Measurements from ENCODE around the gene MYO5B. TPM values are rescaled to one million over a fixed set of nuclear protein-coding genes. Genes with fewer than 3 reads are reported as not detected.
A peak's percentile ranks its signal among the peaks of the same experiment; 100 is the strongest.

Gene MYO5B
- total and polyA plus RNA-seq, 10 of the 15 experiments (the other 5 are each of a cell fraction or from before 2014, with no cell fraction given), result 2.5 to 4.5 (median 3.3) TPM

GRCh38 chr18:49949951-49950395 is 245.0 kb downstream of the MYO5B start:
- no peak for DNase-seq (ENCODE audit: low read depth, low spot score)
- no peaks in the 10 kb centered on the region for H3K36me3 ChIP-seq (ENCODE audit: control insufficient read depth in 2 of 2, insufficient read depth in 2 of 2, low read length in 1 of 2)
- H3K4me1 ChIP-seq (ENCODE audit: control insufficient read depth, insufficient read depth, low read length), result no peaks in the 10 kb centered on the region
- no peak overlapping the region for H3K4me2 ChIP-seq (ENCODE audit: control insufficient read depth, insufficient read depth)
- H2AFZ ChIP-seq (ENCODE audit: control insufficient read depth, low read depth, low read length), result no peak overlapping the region
- no peak overlapping the region for H3K27ac ChIP-seq (ENCODE audit: control insufficient read depth, insufficient read depth)
- no peak for FAIRE-seq
- ATAC-seq, result peak; percentile 36
- no peaks in the 10 kb centered on the region for H3K9me3 ChIP-seq (replicated peaks; ENCODE audit: control insufficient read depth, insufficient read depth, low read length)
- H3K4me3 ChIP-seq, result no peak overlapping the region
- RAD21 ChIA-PET (ENCODE audit: unreplicated experiment), result interaction anchor here (1.8 kb wide), 1 partner anchor 18 kb away, joined by 4 read pairs; no protein-coding TSS in a partner anchor
- SMC1A ChIA-PET (ENCODE audit: uncharacterized antibody, unreplicated experiment), result interaction anchor here (0.6 to 2.3 kb wide), 7 partner anchors 9 to 407 kb away, joined by 3 to 12 read pairs (median 4); no protein-coding TSS in a partner anchor
- TF ChIP-seq HSF1 (IDR thresholded peaks at IDR 0.05; ENCODE audit: low read depth, low read length) (no peak), IKZF1 (conservative IDR thresholded peaks at IDR 0.05) (0 out of 2 replicates have a peak, but pooled peaks have one; percentile 13), NFXL1 (IDR thresholded peaks at IDR 0.05; ENCODE audit: borderline replicate concordance) (no peak)
- H3K9ac ChIP-seq (ENCODE audit: control insufficient read depth, insufficient read depth, low read length), result no peak overlapping the region
- CTCF ChIA-PET, result interaction anchor here (0.6 to 1.6 kb wide), 4 partner anchors 41 to 441 kb away, joined by 3 to 4 read pairs (median 4); no protein-coding TSS in a partner anchor
- H3K79me2 ChIP-seq (ENCODE audit: control insufficient read depth, insufficient read depth, low read length), result no peaks in the 10 kb centered on the region
- POLR2A ChIA-PET, result interaction anchor here (1.2 kb wide), 1 partner anchor 17 kb away, joined by 4 read pairs; no protein-coding TSS in a partner anchor
- 0% methylated on average over 2 of the region's 2 CpGs for WGBS (ENCODE audit: insufficient coverage, insufficient replicate concordance, low lambda C conversion rate, missing lambda C conversion rate)
- in situ Hi-C loops (cut with MboI) (no loop called here), intact Hi-C loops (cut with micrococcal nuclease; ENCODE audit: unreplicated experiment) (loop anchor here (10.0 kb wide), 1 partner anchor 255 kb away; no protein-coding TSS in a partner anchor)
- no TSS peak for BruUV-seq (replicated peaks)
- H3K27me3 ChIP-seq (replicated peaks in 1 of 2; ENCODE audit: control insufficient read depth in 2 of 2, insufficient read depth in 2 of 2, low read length in 1 of 2), result peaks cover 0 to 2% of the 10 kb centered on the region in 2 experiments; a peak in 2 of 4 replicates
- H4K20me1 ChIP-seq (ENCODE audit: control insufficient read depth, insufficient read depth), result no peaks in the 10 kb centered on the region

GRCh38 chr18:49948975-49949374 is 246.0 kb downstream of the MYO5B start:
- in situ Hi-C loops (cut with MboI), result no loop called here
- intact Hi-C loops (cut with micrococcal nuclease; ENCODE audit: unreplicated experiment), result loop anchor here (10.0 kb wide), 1 partner anchor 256 kb away; no protein-coding TSS in a partner anchor
- WGBS (ENCODE audit: insufficient coverage, insufficient replicate concordance, low lambda C conversion rate, missing lambda C conversion rate), result 19% methylated on average over 1 of the region's 1 CpG
- TF ChIP-seq TCF12 (IDR thresholded peaks at IDR 0.05; ENCODE audit: low read depth, low read length) (no peak), WRNIP1 (IDR thresholded peaks at IDR 0.05; ENCODE audit: borderline replicate concordance, low read depth, low read length) (no peak), PML (IDR thresholded peaks at IDR 0.05; ENCODE audit: low read length) (no peak), ESRRA (IDR thresholded peaks at IDR 0.05; ENCODE audit: low read length) (no peak), ATF7 (IDR thresholded peaks at IDR 0.05; ENCODE audit: low read depth) (no peak), BHLHE40 (IDR thresholded peaks at IDR 0.05; ENCODE audit: borderline replicate concordance in 1 of 2, low read depth in 2 of 2, low read length in 1 of 2) (no peak), TAF1 (IDR thresholded peaks at IDR 0.05; ENCODE audit: borderline replicate concordance, low read depth, low read length) (no peak), MAX (IDR thresholded peaks at IDR 0.05; ENCODE audit: low read depth, low read length) (no peak), CBX3 (IDR thresholded peaks at IDR 0.05; ENCODE audit: borderline replicate concordance, low read depth) (no peak), POU2F2 (IDR thresholded peaks at IDR 0.05; ENCODE audit: borderline replicate concordance, low read depth, low read length) (no peak), JUND (IDR thresholded peaks at IDR 0.05; ENCODE audit: low read depth, low read length) (no peak), PKNOX1 (IDR thresholded peaks at IDR 0.05) (no peak)

More at GRCh38 chr18:49948975-49949374, 246.0 kb downstream of the MYO5B start:
- Histone ChIP-seq H3K4me3 (no peak overlapping the region), H4K20me1 (ENCODE audit: control insufficient read depth, insufficient read depth) (no peaks in the 10 kb centered on the region), H2AFZ (ENCODE audit: control insufficient read depth, low read depth, low read length) (no peak overlapping the region), H3K9me3 (replicated peaks; ENCODE audit: control insufficient read depth, insufficient read depth, low read length) (no peaks in the 10 kb centered on the region), H3K4me2 (ENCODE audit: control insufficient read depth, insufficient read depth) (no peak overlapping the region), H3K27me3 (replicated peaks in 1 of 2; ENCODE audit: control insufficient read depth in 2 of 2, insufficient read depth in 2 of 2, low read length in 1 of 2) (peaks cover 0 to 2% of the 10 kb centered on the region in 2 experiments; a peak in 1 of 4 replicates), H3K9ac (ENCODE audit: control insufficient read depth, insufficient read depth, low read length) (no peak overlapping the region), H3K4me1 (ENCODE audit: control insufficient read depth, insufficient read depth, low read length) (no peaks in the 10 kb centered on the region), H3K27ac (ENCODE audit: control insufficient read depth, insufficient read depth) (no peak overlapping the region), H3K79me2 (ENCODE audit: control insufficient read depth, insufficient read depth, low read length) (no peaks in the 10 kb centered on the region), H3K36me3 (ENCODE audit: control insufficient read depth in 2 of 2, insufficient read depth in 2 of 2, low read length in 1 of 2) (no peaks in the 10 kb centered on the region)
- ATAC-seq (no peak), FAIRE-seq (no peak), DNase-seq (ENCODE audit: low read depth, low spot score) (no peak)
- POLR2A ChIA-PET, result no interaction called here
- SMC1A ChIA-PET (ENCODE audit: uncharacterized antibody, unreplicated experiment), result interaction anchor here (1.0 to 2.3 kb wide), 6 partner anchors 8 to 63 kb away, joined by 3 to 12 read pairs (median 4); no protein-coding TSS in a partner anchor
- CTCF ChIA-PET, result interaction anchor here (1.1 to 1.6 kb wide), 2 partner anchors 18 to 408 kb away, joined by 4 read pairs; no protein-coding TSS in a partner anchor
- RAD21 ChIA-PET (ENCODE audit: unreplicated experiment), result interaction anchor here (1.8 kb wide), 1 partner anchor 19 kb away, joined by 4 read pairs; no protein-coding TSS in a partner anchor
- no TSS peak for BruUV-seq (replicated peaks)
